Measurements from ENCODE around the gene TACC2.
"Not testable (repeated sequence)": the region's sequence is repeated elsewhere in the genome, so short reads cannot be mapped to it uniquely, and the experiment has no call there.

TACC2 gene

DNA sequence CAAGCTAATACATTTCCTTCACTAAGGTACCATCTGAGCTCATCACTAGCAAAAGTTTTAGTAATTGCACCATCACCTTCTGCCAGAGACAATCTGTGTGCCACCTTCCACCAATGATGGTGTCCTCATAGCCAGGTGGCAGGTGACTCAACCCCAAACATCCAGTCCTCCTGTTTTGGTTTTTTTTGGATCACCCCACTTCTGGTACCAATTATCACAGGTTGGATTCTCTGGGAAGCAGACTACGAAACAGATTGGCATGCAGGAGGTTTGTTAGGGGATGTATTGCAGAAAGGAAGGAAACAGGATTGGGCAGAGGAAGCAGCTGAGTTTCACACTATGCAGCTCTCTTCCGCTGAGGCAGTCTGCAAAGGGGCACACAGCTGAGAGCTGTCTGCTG, 4.5 kb upstream of the TACC2 start:
- Histone ChIP-seq H3K4me1 (ENCODE audit: control insufficient read depth in 1 of 2, insufficient read depth in 2 of 2, low read length in 2 of 2) (no peaks in the 10 kb centered on the region), H3K27me3 (ENCODE audit: low read depth, low read length) (no peaks in the 10 kb centered on the region), H3K9me3 (ENCODE audit: control insufficient read depth in 1 of 2, low read length in 2 of 2) (peaks cover 5 to 6% of the 10 kb centered on the region in 2 donors), H3K4me3 (ENCODE audit: low read depth in 1 of 2, low read length in 2 of 2) (no peak overlapping the region), H3K27ac (ENCODE audit: low read length) (no peak overlapping the region), H3K36me3 (ENCODE audit: control insufficient read depth in 1 of 2, insufficient read depth in 2 of 2, low read length in 2 of 2) (no peaks in the 10 kb centered on the region)

DNA sequence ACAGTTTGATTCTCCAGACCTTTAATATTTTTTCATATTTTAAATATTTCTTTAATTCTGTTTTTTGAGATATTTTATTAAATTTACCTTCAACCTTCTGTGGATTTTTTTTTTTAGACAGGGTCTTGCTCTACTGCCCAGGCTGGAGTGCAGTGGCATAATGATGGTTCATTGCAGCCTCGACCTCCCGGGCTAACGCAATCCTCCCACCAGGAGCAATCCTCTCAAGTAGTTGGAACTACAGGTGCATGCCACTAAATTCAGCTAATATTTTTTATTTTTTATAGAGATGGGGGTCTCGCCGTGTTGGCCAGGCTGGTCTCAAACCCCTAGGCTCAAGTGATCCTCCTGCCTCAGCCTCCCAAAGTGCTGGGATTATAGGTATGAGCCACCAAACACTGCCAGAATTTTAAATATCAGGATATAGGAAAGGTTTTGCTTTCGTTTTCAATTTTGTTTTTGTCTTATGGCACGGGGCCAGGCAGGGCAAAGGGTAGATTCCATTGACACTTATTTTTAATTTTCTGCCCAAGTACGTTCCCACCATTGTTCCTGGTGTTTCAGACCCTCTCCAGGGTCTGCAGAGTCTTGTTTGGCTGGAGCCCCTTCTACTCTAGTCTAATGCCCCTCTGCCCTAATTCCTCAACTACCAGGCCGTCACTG, 1.2 kb downstream of the TACC2 start:
- Histone ChIP-seq H3K9me3 (ENCODE audit: control insufficient read depth in 1 of 2, low read length in 2 of 2) (no peaks in the 10 kb centered on the region), H3K36me3 (ENCODE audit: control insufficient read depth in 1 of 2, insufficient read depth in 2 of 2, low read length in 2 of 2) (no peaks in the 10 kb centered on the region), H3K27ac (ENCODE audit: low read length) (no peak overlapping the region), H3K4me1 (ENCODE audit: control insufficient read depth in 1 of 2, insufficient read depth in 2 of 2, low read length in 2 of 2) (peaks cover 2 to 8% of the 10 kb centered on the region in 2 donors), H3K27me3 (ENCODE audit: low read depth, low read length) (no peaks in the 10 kb centered on the region), H3K4me3 (ENCODE audit: low read depth in 1 of 2, low read length in 2 of 2) (no peak overlapping the region)

DNA sequence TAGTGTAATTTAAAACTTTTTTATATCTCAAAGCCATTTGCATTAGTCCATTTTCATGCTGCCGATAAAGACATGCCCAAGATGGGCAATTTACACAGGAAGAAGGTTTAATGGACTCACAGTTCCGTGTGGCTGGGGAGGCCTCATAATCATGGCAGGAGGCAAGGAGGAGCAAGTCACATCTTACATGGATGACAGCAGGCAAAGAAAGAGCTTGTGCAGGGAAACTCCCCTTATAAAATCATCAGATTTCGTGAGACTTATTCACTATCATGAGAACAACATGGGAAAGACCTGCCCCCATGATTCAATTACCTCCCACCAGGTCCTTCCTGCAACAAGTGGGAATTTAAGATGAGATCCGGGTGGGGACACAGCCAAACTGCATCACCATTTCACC, 2.8 kb downstream of the TACC2 start:
- not testable (repeated sequence) for H3K36me3 ChIP-seq (ENCODE audit: control insufficient read depth in 1 of 2, insufficient read depth in 2 of 2, low read length in 2 of 2); H3K4me3 ChIP-seq (ENCODE audit: low read depth in 1 of 2, low read length in 2 of 2); H3K27me3 ChIP-seq (ENCODE audit: low read depth, low read length); H3K9me3 ChIP-seq (ENCODE audit: control insufficient read depth in 1 of 2, low read length in 2 of 2); H3K27ac ChIP-seq (ENCODE audit: low read length)
- peaks cover 4 to 11% of the 10 kb centered on the region in 2 donors for H3K4me1 ChIP-seq (ENCODE audit: control insufficient read depth in 1 of 2, insufficient read depth in 2 of 2, low read length in 2 of 2)

DNA sequence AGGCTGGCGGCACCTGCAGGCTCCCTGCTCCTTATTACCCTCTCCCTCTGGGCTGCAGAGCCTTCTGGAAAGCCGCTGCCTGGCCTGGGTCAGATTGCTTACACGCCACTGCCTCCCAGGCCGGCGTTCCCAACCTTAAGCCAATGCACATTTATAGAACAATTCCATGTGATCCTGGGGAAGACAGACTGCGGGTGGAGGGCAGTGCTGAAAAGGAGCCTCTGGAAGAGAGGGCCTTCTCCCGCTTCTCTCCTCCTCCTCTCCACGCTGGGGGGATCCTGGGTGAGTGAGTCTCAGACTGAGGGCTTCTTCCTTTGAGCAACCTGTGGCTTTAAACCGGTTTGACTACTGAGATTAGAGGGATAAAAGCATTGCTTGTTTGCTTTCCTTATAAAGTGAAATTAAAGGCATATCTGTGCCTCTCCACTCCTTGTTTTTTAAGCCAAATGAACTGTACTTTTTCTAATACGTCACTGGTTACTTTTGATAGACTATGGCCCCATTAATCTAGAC, 5.5 kb downstream of the TACC2 start:
- H3K4me1 ChIP-seq (ENCODE audit: control insufficient read depth in 1 of 2, insufficient read depth in 2 of 2, low read length in 2 of 2), result peaks cover 4 to 17% of the 10 kb centered on the region in 2 donors
- peak overlapping the region; percentile 9 to 34 for H3K4me3 ChIP-seq (ENCODE audit: low read depth in 1 of 2, low read length in 2 of 2)
- no peaks in the 10 kb centered on the region for H3K36me3 ChIP-seq (ENCODE audit: control insufficient read depth in 1 of 2, insufficient read depth in 2 of 2, low read length in 2 of 2)
- no peaks in the 10 kb centered on the region for H3K27me3 ChIP-seq (ENCODE audit: low read depth, low read length)
- no peaks in the 10 kb centered on the region for H3K9me3 ChIP-seq (ENCODE audit: control insufficient read depth in 1 of 2, low read length in 2 of 2)
- H3K27ac ChIP-seq (ENCODE audit: low read length), result peak overlapping the region; percentile 88

DNA sequence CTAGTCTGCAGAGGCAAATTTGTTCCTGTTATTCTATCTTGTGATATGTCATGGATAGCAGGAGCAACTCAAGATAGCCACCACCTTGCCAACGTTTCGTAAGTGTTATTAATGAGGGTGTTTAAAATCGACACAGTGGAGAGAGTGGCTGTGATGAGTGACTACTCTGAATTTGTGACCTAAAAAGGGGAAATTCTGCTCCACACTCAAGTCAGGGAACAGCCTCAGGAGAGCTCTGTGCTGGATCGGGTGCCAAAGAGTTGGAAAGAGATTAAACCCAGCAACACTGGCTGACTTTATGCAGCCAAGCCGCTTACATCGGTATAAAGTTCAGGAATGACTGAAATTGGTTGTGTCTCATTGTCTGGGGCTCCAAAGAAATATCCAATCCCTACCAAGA, 9.5 kb downstream of the TACC2 start:
- Histone ChIP-seq H3K27ac (ENCODE audit: low read length) (peak overlapping the region; percentile 44), H3K27me3 (ENCODE audit: low read depth, low read length) (no peaks in the 10 kb centered on the region), H3K4me1 (ENCODE audit: control insufficient read depth in 1 of 2, insufficient read depth in 2 of 2, low read length in 2 of 2) (peaks cover 4 to 13% of the 10 kb centered on the region in 2 donors)

DNA sequence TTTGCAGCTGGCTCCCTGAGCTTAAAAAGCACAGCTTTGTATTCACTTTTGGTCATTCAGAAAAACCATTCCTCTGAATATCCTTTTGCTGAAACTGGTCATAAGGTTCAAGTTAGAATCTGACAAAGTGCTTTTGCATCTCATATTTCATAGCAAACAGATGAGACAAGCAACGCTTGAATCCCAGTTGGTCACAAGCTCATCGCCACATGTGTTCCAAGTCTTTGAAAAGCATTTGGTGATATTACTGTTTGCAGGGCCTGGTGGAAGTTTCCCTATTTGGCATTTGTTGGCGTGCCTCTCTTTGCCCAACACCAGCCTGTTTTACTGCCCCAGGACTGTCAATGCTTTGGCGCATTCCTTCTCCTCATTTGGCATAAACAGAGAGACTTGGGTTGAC, 10.3 kb downstream of the TACC2 start:
- no peaks in the 10 kb centered on the region for H3K27me3 ChIP-seq (ENCODE audit: low read depth, low read length)
- no peak overlapping the region for H3K27ac ChIP-seq (ENCODE audit: low read length)
- peaks cover 4 to 9% of the 10 kb centered on the region in 2 donors for H3K4me1 ChIP-seq (ENCODE audit: control insufficient read depth in 1 of 2, insufficient read depth in 2 of 2, low read length in 2 of 2)
- H3K4me3 ChIP-seq (ENCODE audit: low read depth in 1 of 2, low read length in 2 of 2), result no peak overlapping the region
- H3K36me3 ChIP-seq (ENCODE audit: control insufficient read depth in 1 of 2, insufficient read depth in 2 of 2, low read length in 2 of 2), result peaks cover 0 to 10% of the 10 kb centered on the region in 2 donors
- H3K9me3 ChIP-seq (ENCODE audit: control insufficient read depth in 1 of 2, low read length in 2 of 2), result peaks cover 0 to 11% of the 10 kb centered on the region in 2 donors

More for the DNA sequence above, 9.5 kb downstream of the TACC2 start:
- Histone ChIP-seq H3K9me3 (ENCODE audit: control insufficient read depth in 1 of 2, low read length in 2 of 2) (peaks cover 0 to 11% of the 10 kb centered on the region in 2 donors), H3K36me3 (ENCODE audit: control insufficient read depth in 1 of 2, insufficient read depth in 2 of 2, low read length in 2 of 2) (peaks cover 0 to 10% of the 10 kb centered on the region in 2 donors), H3K4me3 (ENCODE audit: low read depth in 1 of 2, low read length in 2 of 2) (no peak overlapping the region)

DNA sequence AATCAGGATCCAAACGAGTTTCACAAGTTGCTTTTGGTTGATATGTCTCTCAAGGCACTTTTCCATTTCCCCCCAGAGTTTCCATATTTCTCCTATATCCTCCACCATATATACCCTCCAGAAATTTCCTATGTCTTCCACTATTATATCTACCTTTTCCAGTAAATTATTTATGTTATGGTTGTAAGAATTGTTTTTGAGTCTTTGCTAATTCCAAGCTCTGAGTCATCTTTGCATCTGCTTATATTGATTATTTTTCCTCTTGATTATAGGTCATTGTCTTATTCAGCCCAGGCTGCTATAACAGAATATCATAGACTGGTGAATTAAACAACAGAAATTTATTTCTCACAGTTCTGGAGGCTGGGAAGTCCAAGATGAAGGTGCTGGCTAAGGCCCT, 12.7 kb downstream of the TACC2 start:
- no peak overlapping the region for H3K27ac ChIP-seq (ENCODE audit: low read length)
- no peak overlapping the region for H3K4me3 ChIP-seq (ENCODE audit: low read depth in 1 of 2, low read length in 2 of 2)
- H3K36me3 ChIP-seq (ENCODE audit: control insufficient read depth in 1 of 2, insufficient read depth in 2 of 2, low read length in 2 of 2), result peaks cover 0 to 10% of the 10 kb centered on the region in 2 donors
- peaks cover 0 to 5% of the 10 kb centered on the region in 2 donors for H3K4me1 ChIP-seq (ENCODE audit: control insufficient read depth in 1 of 2, insufficient read depth in 2 of 2, low read length in 2 of 2)
- peaks cover 0 to 11% of the 10 kb centered on the region in 2 donors for H3K9me3 ChIP-seq (ENCODE audit: control insufficient read depth in 1 of 2, low read length in 2 of 2)
- H3K27me3 ChIP-seq (ENCODE audit: low read depth, low read length), result no peaks in the 10 kb centered on the region

DNA sequence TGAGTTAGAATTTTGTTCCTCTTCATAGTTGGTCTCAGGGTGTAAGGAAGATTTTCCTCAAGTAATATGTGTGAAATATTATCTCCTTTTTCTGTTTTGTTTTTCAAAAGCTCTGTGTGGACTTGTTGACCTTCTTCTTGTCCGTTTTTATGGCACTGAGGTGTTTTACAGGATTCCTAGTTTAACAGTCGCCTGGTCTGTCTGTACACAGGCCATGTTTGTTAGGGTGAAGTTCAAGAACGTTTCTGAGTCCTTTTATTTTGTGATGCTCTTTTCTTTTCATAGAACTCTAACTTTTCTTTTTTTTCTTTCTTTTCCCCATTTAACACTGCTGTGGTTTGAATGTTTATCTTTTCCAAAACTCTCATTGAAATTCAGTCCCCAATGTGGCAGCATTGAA, 18.5 kb downstream of the TACC2 start:
- Histone ChIP-seq H3K9me3 (ENCODE audit: control insufficient read depth in 1 of 2, low read length in 2 of 2) (peaks cover 0 to 2% of the 10 kb centered on the region in 2 donors), H3K4me1 (ENCODE audit: control insufficient read depth in 1 of 2, insufficient read depth in 2 of 2, low read length in 2 of 2) (peaks cover 0 to 3% of the 10 kb centered on the region in 2 donors), H3K4me3 (ENCODE audit: low read depth in 1 of 2, low read length in 2 of 2) (no peak overlapping the region), H3K27ac (ENCODE audit: low read length) (no peak overlapping the region), H3K27me3 (ENCODE audit: low read depth, low read length) (no peaks in the 10 kb centered on the region), H3K36me3 (ENCODE audit: control insufficient read depth in 1 of 2, insufficient read depth in 2 of 2, low read length in 2 of 2) (peaks cover 0 to 2% of the 10 kb centered on the region in 2 donors)

DNA sequence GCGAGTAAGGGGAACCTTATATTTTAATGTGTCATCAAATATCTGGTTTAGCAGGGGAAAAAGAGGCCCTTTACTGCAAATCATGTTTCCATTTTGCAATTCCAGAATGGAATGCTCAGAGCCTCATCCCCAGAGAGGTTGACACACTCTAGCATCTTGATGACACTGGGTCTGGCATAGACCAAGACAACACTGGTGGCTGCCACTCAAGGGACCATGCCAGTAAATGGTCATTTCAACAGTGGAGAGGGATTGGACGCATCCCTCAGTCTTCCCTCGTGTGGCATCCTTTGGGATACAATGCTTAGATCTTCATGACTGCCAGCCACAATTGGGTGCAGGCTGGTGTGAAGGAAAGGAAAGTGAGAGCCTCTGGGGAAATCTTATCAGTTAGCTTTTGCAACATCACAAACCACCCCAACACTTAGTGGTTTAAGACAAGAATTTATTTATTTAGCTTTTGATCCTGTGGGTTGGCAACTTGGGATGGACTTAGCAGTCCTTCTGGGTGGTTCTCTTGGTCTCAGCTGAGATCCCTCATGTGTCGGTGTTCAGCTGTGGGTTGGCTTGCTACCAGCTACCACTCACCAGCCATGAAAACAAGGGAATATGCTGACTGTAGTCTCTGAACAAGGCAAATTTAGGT, 21.6 kb downstream of the TACC2 start:
- Histone ChIP-seq H3K36me3 (ENCODE audit: control insufficient read depth in 1 of 2, insufficient read depth in 2 of 2, low read length in 2 of 2) (no peaks in the 10 kb centered on the region), H3K27ac (ENCODE audit: low read length) (no peak overlapping the region), H3K9me3 (ENCODE audit: control insufficient read depth in 1 of 2, low read length in 2 of 2) (no peaks in the 10 kb centered on the region), H3K4me3 (ENCODE audit: low read depth in 1 of 2, low read length in 2 of 2) (no peak overlapping the region), H3K27me3 (ENCODE audit: low read depth, low read length) (no peaks in the 10 kb centered on the region), H3K4me1 (ENCODE audit: control insufficient read depth in 1 of 2, insufficient read depth in 2 of 2, low read length in 2 of 2) (peaks cover 0 to 19% of the 10 kb centered on the region in 2 donors)

DNA sequence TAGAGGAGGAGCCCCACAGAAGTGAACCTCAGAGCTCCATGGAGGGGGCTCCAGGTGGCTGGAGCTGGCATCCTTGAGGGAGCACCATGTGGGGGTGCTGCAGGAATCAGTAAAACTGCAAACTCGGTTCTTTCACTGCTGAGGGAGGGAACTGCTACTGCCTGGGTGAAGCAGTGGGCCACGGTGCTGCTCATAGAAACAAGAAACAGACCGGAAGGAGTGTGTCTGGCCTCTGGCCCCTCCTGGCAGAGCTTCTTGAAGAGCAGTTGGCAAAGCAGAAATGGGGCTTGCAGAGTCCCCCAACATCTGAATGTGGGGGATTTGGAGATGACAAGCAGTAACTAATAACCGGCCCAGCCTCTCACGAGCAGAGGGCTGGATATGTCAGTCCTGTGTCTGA, 23.8 kb downstream of the TACC2 start:
- no peak overlapping the region for H3K27ac ChIP-seq (ENCODE audit: low read length)
- H3K9me3 ChIP-seq (ENCODE audit: control insufficient read depth in 1 of 2, low read length in 2 of 2), result no peaks in the 10 kb centered on the region
- H3K27me3 ChIP-seq (ENCODE audit: low read depth, low read length), result no peaks in the 10 kb centered on the region
- no peaks in the 10 kb centered on the region for H3K36me3 ChIP-seq (ENCODE audit: control insufficient read depth in 1 of 2, insufficient read depth in 2 of 2, low read length in 2 of 2)
- no peak overlapping the region for H3K4me3 ChIP-seq (ENCODE audit: low read depth in 1 of 2, low read length in 2 of 2)
- H3K4me1 ChIP-seq (ENCODE audit: control insufficient read depth in 1 of 2, insufficient read depth in 2 of 2, low read length in 2 of 2), result peaks cover 0 to 19% of the 10 kb centered on the region in 2 donors

DNA sequence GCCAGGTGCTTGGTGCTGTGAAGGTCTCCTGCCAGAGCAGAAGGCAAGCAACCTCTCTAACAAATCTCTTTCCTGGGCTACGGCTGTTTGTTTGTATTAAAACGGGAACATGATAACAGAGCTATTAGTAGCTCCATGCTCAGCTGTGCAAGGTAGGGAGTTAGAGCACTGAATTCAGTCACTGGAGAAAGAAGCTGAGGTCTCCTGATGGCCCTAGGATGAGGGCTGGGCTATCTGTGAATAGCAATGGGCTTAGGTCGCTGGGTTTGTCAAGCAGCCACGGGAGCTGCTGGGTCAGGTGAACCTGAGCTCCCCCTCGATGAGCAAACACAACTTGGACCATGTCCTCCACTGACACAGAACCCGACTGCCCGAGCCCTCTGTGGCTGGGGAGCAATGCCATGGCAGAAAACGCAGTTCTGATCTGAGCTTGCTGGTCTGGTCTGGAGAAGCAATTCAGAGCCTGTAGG, 24.4 kb downstream of the TACC2 start:
- Histone ChIP-seq H3K4me3 (ENCODE audit: low read depth in 1 of 2, low read length in 2 of 2) (no peak overlapping the region), H3K27me3 (ENCODE audit: low read depth, low read length) (no peaks in the 10 kb centered on the region), H3K9me3 (ENCODE audit: control insufficient read depth in 1 of 2, low read length in 2 of 2) (no peaks in the 10 kb centered on the region), H3K36me3 (ENCODE audit: control insufficient read depth in 1 of 2, insufficient read depth in 2 of 2, low read length in 2 of 2) (no peaks in the 10 kb centered on the region), H3K27ac (ENCODE audit: low read length) (no peak overlapping the region), H3K4me1 (ENCODE audit: control insufficient read depth in 1 of 2, insufficient read depth in 2 of 2, low read length in 2 of 2) (peaks cover 0 to 23% of the 10 kb centered on the region in 2 donors)
